HG02840 (cell line): ENCODE results near the gene RPS3.

Source experiments
- ATAC-seq: cut with Tn5 transposase; IDR thresholded peaks from one replicate; pipeline ENCODE4 v1.9.1; 2021; ENCODE audit warnings: mild to moderate bottlenecking, moderate library complexity, moderate number of reproducible peaks; ENCODE audit not compliant: unreplicated experiment, low FRiP score

Gene RPS3

DNA sequence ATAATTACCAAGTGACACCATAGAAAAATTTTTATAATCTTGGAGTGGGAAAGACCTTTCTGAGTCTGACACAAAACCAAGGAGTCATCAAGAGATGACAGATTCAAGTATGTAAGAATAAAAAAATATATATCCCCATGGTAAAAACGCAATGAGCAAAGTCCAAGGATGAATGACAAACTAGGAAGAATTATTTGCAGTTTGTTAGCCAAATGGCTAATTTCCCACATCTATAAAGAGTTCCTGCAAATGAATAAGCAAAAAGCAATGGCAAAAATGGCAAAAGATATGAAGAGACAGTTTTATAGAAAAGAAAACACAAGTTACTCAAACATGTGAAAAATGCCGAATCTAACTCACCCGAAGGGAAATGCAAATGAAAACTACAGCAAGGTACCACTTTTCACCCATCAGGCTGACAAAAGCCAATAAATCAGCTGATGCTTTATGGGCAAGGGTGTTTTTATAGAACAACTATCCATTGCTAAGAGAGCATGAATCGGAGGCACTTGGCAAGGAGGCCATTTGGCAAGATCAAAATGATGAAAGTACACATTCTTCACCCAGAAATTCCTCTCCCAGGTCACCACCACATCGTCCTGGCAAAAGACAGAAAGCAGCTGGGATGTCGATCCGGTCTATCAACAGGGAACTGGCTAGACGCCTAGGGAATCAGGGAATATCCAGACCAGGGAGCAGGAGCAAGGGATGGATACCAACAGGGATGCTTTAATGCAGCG lies 54.8 kb downstream of the RPS3 start:
- no peak for ATAC-seq

DNA sequence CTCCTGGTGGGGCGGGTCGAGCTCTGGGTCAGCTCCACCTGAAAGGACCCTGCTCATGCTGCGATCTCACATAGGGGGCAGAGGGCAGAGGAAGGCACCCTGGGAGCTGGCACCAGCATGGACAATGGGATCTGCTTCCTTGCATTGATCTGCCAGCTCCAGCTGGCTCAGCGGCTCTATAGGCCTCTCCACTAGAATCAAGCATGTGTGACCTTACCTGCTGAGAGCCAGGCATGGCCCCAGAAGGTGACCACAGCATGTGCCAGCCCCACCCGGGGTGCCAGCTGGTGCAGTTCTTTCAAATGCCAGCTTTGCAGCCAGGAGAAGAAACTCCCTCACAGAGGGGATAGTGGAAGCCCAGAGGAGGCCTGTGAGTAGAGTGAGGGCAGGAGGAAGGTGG lies 55.7 kb downstream of the RPS3 start:
- ATAC-seq, result no peak
